CD4-positive, alpha-beta T cell treated with Interleukin-6 for 4 hours (primary cell): ENCODE results near the gene RGS14.
"Not testable (repeated sequence)": the region's sequence is repeated elsewhere in the genome, so short reads cannot be mapped to it uniquely, and the experiment has no call there.

Experiments used
- DNase-seq: peaks from one replicate; pipeline ENCODE4 v3.0.0-alpha.2; 2020; ENCODE audit warnings: mixed read lengths

RGS14 gene

DNA sequence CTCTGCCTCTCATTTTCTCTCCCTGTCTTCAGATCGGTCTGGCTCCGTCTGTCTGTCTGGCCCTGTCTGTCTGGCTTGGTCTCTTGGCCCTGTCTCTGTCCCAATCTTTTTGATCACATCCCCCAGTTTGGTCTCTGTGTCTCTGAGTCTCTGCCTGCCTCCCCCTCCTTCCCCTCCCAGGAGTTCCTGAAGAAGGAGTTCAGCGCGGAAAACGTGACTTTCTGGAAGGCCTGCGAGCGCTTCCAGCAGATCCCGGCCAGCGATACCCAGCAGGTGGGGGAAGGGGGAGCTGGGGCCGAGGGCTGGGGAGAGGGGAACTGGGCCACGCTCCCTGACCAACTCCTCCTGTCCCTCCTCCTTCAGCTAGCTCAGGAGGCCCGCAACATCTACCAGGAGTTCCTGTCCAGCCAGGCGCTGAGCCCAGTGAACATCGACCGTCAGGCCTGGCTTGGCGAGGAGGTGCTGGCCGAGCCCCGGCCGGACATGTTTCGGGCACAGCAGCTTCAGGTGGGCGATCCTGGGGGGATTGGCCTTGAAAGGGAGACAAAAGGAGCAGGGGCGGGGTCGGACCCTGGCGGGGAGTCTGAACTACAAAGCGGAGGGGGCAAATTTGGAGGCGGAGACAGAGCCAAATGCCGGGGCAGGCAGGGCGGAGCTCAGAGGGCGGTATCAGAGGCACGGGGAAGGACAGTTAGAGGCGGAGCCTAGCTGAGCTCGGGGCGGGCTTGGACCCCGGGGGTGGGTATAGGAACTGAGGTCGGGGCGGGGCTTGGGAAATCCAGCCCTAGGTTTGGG lies 9.0 kb downstream of the RGS14 start:
- DNase-seq: no peak

GRCh38 chr5:177367323-177367848 lies 9.7 kb downstream of the RGS14 start:
- no peak for DNase-seq

DNA sequence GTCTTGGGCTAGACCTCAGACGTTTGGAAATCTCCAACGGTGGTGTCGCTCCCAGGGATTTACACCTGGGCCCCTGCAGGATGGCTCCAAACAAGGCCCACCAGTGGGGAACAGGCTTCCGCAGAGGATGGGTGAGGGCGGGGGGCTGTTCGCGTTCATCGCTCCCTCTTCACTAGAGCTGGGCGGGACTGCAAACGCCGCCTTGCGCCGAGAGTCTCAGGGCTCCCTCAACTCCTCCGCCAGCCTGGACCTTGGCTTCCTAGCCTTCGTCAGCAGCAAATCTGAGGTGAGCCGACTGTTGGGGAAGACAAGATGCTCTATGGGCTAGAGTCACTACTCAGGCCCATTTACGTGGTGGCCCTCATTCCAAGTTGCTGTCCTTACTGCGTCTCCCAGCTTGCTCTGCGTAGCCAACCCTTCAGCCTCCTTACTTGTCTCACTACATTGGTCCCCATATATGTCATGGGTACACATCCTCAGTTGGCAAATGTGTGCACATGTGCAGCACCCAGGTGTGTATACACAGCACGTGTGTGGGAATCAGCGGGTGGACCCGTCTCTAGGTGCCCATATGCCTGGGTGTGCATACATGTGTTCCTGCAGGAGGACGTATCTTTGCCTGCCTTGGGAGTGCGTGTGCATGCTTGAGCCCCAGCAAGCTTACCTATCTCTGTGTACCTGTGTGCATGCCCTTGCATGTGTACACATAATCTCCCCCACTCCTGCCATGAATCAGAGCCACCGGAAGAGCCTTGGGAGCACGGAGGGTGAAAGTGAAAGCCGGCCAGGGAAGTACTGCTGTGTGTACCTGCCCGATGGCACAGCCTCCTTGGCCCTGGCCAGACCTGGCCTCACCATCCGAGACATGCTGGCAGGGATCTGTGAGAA lies 10.5 kb downstream of the RGS14 start:
- DNase-seq: no peak

DNA sequence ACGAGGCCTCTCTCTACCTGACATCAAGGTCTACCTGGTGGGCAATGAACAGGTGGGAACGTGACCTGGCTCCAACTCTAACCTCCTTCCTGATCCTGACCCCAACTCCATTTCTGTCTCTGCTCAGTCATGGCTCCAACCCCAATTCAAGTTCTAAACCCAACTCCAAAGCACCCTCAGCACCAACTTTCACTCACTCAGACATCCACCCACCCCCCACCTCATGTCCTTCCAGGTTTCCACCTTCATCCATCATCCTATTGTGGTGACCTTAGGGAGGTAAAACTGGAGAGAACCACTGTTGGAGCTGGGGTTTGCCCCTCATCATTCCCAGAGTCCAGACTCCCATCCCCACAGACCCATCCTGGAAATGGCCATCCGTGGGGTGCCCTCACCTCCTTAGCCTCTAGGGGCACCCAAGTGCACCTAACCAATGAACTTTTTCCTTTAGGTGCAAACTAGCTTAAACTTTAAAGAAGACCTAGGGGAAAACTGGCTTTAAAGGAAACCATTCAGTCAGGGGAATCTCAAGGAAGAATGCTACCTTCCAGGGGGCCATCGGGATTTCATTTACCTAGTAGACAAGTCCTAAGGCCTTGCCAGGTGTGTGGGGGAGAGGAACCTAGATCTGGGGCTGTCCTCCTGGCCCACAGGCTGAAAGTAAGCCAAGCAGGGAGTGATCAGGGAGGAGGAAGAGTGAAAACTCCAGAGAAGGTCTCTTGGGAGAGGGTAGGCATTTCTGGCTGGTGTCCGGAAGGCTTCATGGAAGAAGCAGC lies 11.3 kb downstream of the RGS14 start:
- peak; percentile 49 for DNase-seq

DNA sequence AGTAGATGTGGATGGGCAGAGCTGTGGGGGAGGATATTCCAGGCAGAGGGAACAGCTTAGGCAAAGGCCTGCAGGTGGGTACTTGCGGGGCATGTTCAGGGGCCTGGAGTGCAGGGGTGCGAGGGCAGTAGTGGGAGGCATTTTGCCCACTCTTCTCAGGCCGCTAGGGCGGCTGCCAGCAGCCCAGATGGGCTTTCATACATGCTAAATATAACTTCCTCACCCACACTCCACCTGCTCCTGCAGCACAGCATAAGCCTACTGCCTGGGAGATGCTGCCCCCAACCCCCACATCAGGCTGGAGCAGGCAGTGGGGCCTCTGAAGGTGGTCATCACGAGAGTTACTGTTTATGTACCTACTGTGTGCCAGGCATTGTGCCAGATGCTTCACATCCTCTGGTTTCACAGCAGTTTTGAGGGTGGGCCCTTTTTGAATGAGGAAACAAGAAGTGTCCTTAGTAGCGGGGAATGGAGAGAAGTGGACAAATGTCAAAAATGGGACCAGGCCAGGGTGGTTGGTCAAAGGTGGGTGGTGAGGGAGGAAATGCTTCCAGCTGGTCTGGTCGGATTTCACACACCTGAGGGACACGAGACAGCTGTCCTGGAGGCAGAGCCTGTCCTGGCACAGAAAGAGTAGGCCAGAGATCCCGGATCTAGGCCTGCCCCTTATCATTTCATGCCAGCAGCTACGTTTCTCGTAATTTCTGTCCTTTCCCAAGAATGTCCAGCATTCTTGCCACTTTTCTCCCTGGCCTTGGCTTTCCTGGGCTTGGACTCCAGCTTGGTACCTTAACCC lies 12.1 kb downstream of the RGS14 start:
- no peak for DNase-seq

DNA sequence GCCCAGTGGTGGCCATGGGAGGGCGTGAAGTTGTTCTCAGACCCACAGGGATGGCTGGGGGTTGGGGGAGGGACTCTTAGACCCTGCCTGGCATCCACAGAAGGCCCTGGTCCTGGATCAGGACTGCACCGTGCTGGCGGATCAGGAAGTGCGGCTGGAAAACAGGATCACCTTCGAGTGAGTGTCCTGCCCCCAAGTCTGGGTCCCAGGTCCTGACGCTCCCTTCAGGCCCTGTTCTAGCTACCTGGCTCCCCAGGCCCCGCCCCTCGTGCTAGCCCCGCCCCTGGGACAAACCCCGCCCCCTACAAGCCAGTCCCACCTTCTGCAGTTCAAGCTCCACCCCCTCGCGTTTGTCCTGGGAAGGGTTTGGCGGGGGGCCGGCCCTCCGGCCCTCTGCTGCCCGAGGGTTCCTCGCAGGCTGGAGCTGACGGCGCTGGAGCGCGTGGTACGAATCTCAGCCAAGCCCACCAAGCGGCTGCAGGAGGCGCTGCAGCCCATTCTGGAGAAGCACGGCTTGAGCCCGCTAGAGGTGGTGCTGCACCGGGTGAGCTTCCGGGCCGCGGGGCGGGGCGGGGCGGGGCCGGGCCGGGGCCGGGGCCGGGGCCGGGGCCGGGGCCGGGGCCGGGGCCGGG lies 12.9 kb downstream of the RGS14 start:
- DNase-seq: peak; percentile 74

DNA sequence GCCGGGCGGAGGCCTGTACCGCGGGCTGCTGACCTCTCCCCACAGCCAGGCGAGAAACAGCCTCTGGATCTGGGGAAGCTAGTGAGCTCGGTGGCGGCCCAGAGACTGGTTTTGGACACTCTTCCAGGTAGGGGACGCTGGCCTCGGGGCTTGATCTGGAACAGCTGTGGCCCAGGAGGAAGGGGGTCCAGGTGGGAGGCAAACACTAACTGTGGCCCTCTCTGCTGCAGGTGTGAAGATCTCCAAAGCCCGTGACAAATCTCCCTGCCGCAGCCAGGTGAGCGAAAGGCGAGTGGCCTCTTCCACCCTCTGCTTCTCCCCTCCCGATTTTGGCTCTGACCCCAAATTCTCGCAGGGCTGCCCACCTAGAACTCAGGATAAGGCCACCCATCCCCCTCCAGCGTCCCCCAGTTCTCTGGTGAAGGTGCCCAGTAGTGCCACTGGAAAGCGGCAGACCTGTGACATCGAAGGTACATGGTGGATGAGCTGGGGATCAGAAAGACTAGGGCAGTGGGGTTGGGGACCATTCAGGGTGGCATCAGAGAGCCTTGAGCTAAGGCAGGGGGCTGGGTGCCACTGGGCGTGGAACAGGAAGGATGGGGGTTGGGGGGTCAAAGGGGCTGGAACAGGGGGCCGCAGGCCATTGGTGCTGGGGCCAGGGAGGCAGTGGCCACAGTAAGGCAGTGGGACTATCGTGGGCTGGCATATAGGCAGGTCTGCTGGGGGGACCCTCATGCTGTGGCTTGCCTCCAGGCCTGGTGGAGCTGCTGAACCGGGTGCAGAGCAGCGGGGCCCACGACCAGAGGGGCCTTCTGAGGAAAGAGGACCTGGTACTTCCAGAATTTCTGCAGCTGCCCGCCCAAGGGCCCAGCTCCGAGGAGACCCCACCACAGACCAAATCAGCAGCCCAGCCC lies 13.7 kb downstream of the RGS14 start:
- no peak for DNase-seq

DNA sequence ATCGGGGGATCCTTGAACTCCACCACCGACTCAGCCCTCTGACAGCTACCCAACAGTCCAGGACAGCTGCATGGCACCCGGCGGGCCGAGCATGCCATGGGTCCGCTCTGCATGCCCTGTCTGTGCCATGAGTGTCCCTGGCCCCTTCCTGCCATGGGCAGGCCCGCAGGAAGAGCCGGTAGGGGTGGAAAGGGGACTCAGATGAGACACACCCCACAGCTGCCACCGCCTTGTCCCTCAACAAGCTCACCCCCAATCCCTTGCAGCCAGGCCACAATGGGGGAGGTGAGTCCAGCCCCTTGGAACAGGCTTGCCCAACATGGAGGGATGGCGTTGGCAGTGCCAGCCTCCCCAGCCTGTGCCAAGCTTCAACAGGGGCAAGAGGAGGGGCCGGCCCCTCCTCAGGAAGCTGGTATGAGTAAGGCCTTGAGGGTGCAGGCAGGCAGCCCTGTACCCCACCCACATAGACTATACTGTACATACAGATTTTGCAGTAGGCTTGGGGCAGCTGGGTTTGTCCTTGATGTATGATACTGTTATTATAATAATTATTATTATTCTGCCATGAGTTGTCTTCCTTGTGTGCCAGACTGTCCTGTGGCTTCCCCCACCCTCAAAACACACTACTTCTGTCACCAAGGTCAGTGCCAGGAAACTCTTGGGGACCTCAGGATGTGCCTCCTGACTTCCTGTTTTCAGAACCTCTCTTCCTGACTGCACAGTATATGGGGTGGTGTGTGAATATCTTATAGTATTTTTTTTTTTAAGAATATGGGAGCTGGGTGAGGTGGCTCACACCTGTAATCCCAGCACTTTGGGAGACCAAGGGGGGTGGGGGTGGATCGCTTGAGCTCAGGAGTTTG lies 14.5 kb downstream of the RGS14 start:
- DNase-seq: peak; percentile 79

DNA sequence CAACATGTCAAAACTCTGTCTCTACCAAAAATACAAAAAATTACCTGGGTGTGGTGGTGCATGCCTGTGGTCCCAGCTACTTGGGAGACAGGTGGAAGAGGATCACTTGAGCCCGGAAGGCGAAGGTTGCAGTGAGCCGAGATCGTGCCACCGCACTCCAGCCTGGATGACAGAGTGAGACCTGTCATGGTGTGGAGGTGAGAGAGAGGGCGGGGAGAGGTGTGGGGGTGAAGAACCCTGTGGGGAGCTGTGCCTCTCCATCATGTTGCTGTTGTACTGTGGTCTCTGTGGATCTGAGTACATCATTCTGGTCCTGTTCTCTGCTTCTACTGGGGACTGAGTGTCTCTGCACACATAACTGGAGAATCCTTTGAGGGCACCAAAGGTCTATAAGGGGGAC lies 15.2 kb downstream of the RGS14 start:
- DNase-seq: peak; percentile 47

- DNase-seq: no peak
Measured at GRCh38 chr5:177373806-177374205, 16.1 kb downstream of the RGS14 start.

DNA sequence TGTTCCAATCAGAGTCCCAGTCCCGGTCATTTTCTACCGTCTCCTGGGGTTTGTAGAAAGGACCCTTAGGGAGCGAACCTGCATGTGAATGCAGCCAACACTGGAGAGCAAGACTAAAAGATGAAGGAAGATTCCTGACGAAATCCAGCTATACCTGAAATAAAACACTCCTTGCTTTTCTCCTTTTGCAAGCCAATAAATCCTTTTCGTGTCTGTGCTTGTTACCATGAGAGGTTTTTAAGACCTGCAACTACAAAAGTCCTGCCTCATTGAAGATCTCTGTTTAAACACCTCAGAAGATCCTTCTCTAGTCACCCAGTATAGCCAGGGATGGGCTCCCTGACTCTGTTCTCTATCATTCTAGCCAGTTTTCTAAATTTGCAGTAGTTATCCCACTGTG lies 16.5 kb downstream of the RGS14 start:
- no peak for DNase-seq

GRCh38 chr5:177375516-177375915 lies 17.8 kb downstream of the RGS14 start:
- not testable (repeated sequence) for DNase-seq

- no peak for DNase-seq
Measured at GRCh38 chr5:177376107-177376506, 18.4 kb downstream of the RGS14 start.

DNA sequence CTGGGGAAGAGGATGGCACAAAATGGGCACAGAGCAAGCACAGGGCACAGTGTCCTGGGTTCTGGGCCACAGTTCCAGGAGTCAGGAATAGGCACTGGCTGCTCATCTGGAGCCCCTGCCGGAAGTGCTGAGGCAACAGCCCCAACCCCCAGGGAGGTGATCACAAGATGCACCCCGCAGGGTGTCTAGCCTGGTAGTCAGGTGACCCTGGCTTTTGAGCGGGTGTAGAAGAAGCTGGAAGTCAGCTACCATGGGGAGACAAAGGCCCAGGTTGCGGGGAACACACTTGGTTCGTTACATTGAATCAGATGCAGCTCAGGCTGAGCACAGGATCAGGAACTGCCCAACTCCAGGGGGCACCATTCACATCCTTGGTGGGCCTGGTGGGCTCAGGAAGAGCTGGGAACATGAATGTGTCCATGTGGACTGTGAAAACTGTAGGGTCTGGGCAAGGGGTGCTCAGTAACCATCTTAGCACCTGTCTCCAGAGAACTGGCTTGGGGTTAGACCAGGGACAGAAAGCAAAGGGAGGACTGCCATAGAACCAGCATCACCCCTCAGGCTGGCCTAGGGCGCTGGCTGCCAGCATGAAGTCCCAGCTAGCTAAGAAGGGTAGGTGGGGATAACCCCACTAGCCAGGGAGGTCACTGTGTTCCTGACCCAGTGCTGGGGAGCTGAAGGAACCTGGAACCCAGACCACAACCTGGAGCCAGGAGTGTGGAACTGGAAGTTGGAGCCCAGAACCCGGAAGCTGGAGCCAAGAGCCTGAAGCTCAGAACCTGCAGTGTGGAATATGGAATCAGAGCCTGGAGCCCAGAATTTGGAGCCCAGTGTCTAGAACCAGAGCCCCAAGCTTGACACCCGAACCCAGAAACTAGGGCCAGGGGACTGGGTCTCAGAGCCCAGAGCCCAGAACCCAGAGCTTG lies 20.4 kb downstream of the RGS14 start:
- DNase-seq: no peak

DNA sequence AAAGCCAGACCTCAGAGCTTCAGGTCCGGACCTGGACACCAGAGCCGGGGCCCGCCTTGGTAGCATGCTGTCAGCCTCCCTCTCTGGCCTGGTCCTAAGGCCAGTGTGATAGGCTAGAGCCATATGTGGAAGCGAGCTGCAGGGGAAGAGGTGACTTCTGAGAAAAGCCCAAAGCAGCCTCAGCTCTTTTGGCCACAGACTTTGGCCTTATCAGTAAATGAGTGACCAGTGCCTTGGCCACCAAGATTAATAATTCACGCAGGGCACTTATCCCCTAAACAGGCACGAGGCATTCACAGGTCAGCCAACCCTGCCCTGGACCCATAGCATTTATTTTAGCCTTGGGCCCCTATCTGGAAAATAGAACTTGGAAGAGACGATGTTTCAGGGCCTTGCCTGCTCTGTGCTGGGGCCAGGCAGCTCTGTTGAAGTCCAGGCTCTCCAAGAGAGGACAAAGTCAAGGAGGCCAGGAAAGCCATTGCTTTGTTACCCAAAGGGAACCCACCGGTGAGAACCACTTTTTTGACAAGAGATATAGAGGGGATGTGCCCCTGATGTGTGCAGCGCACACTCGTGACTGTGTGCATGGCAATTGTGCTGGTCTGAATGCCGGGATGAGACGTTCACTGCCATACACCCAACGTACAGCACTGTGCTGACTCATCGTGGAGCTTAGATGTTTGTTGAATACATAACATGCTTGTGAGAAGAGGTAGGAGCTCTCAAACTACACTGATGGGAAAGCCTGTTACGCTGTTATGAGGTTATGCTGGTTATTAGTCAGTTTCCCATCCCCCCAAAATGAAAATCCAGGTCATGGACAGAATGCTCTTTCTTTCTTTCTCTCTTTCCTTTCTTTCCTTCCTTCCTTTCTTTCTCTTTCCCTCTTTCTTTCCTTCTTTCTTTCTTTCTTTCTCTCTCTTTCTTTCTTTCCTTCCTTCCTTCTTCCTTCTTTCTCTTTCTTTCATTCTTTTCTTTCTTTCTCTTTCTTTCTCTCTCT lies 21.5 kb downstream of the RGS14 start:
- DNase-seq: peak; percentile 57

GRCh38 chr5:177380805-177381126 lies 23.0 kb downstream of the RGS14 start:
- DNase-seq: no peak

DNA sequence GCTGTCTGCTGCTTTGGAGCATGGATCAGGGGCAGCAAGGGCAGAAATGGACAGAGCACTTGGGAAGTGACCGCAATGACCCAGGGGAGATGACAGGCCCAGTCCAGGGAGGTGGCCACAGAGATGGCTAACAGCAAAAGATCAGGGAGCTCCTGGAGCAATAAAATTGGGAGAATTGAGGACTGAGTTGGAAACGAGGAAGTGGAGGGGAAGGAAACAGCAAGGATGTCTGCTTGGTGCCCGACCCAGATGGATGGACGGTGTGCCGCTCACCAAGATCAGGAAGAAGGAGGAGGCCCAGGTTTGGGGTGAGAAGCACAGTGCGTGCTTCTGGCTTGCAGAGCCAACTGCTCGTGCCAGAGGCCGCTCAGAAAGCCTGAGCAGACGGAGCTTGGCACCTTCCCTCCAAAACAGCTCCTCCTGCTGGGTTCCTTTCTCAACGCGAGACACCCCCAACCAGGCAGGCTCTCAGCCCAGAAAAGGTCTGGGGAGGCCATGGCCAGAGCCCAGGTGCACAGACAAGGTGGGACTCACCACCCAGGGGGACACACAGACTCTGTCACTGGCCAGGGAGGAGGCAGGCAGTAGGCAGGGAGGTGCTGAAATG lies 24.8 kb downstream of the RGS14 start:
- DNase-seq: peak; percentile 68
